NCI-H510A (cell line): ENCODE data around the gene ACSL3.

Experiments
- DNase-seq: peaks from one replicate; lab custom pipeline; 2025; lab: John Stamatoyannopoulos, UW

The ACSL3 gene

GRCh38 chr2:222942561-222942960 is 81.7 kb downstream of the ACSL3 start:
- DNase-seq: no peak

- no peak for DNase-seq
These were observed 82.1 kb downstream of the ACSL3 start for GRCh38 chr2:222942977-222943376.

- no peak for DNase-seq
These were observed 83.0 kb downstream of the ACSL3 start for GRCh38 chr2:222943820-222944219.

- no peak for DNase-seq
These were observed 83.7 kb downstream of the ACSL3 start for GRCh38 chr2:222944552-222944951.

GRCh38 chr2:222944971-222945740 is 84.3 kb downstream of the ACSL3 start:
- no peak for DNase-seq

- DNase-seq: no peak
These were observed 85.1 kb downstream of the ACSL3 start for GRCh38 chr2:222945887-222946286.

GRCh38 chr2:222946700-222947287 is 86.0 kb downstream of the ACSL3 start:
- no peak for DNase-seq

- DNase-seq: no peak
These were observed 88.2 kb downstream of the ACSL3 start for GRCh38 chr2:222949073-222949472.

- DNase-seq: no peak
These were observed 89.0 kb downstream of the ACSL3 start for GRCh38 chr2:222949690-222950323.

GRCh38 chr2:222950638-222951285 is 89.9 kb downstream of the ACSL3 start:
- DNase-seq: no peak

- peak; percentile 66 for DNase-seq
These were observed 91.4 kb downstream of the ACSL3 start for GRCh38 chr2:222952204-222952603.

- DNase-seq: no peak
These were observed 94.2 kb downstream of the ACSL3 start for GRCh38 chr2:222955008-222955407.

GRCh38 chr2:222959358-222959757 is 98.5 kb downstream of the ACSL3 start:
- no peak for DNase-seq

GRCh38 chr2:222960126-222960525 is 99.3 kb downstream of the ACSL3 start:
- no peak for DNase-seq

GRCh38 chr2:222963641-222964040 is 102.8 kb downstream of the ACSL3 start:
- no peak for DNase-seq

GRCh38 chr2:222964376-222965031 is 103.7 kb downstream of the ACSL3 start:
- DNase-seq: no peak

GRCh38 chr2:222965555-222965954 is 104.7 kb downstream of the ACSL3 start:
- no peak for DNase-seq

GRCh38 chr2:222968550-222969155 is 107.8 kb downstream of the ACSL3 start:
- DNase-seq: no peak

GRCh38 chr2:222969491-222969890 is 108.7 kb downstream of the ACSL3 start:
- no peak for DNase-seq

- DNase-seq: no peak
These were observed 111.6 kb downstream of the ACSL3 start for GRCh38 chr2:222972420-222972819.

GRCh38 chr2:222973237-222973636 is 112.4 kb downstream of the ACSL3 start:
- DNase-seq: no peak

- no peak for DNase-seq
These were observed 112.9 kb downstream of the ACSL3 start for GRCh38 chr2:222973733-222974132.
